GM12874 (cell line): ENCODE data around the gene MT1F.

Experiments
- CTCF ChIP-seq: IDR thresholded peaks from 2 replicates; pipeline ENCODE4 v1.5.1; 2011; ENCODE audit warnings: low read depth, mild to moderate bottlenecking, control low read depth, low read length, moderate library complexity; ENCODE audit not compliant: insufficient read depth

The MT1F gene

GRCh38 chr16:56667581-56668571 lies 10.1 kb downstream of the MT1F start, which contains the start of gene MT1G:
Gene MT1G, minus strand, starts transcription at chr16:56668065. Its CDS starts 72 bp downstream, at chr16:56667993.
- no peak for TF ChIP-seq CTCF

DNA sequence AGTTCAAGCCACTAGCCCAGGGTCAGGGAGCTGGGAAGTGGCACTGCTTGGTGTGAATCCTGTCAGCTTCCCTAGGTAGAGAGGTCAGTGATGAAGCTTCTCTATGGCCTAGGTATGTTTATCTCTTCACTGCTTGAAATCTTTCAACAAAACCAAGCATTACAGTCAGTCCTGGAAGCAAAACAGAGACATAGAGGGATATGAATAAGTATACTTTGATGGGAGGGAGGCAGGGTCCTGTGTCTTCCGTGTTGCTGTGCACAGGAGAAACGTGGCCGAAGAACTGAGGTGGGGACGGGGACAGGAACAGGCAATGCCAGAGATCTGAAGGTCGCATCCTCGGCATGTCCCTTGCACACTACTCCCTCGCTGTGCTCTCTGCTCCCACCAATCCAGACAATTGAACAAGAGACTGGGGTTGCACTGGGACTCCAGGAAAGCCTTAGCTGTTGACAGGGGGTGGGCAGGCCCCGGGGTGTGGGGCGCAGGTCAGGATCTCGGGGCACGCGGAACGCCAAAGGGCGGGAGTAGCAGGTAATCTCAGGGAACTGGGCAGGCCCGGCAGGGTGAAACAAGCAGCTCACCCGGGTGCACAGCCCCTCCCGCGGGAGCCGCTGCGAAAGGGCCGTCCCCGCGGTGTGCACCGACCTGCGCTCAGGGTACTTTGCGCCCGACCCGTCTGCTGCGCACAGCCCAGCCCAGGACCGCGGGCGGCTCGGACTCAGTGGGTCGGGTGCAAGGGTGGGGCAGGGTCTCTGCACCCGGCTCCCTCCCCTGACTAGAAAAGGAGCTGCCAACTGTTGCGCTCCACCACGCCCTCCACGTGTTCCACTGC lies 11.5 kb downstream of the MT1F start, which contains the start of gene MT1H:
MT1H (plus strand) TSS at position 810 of the 835 bp plus-strand sequence. CDS start 71 bp downstream, outside the sequence.
- no peak for TF ChIP-seq CTCF

- TF ChIP-seq CTCF, result no peak
Observed at GRCh38 chr16:56669840-56670619, 12.3 kb downstream of the MT1F start.

DNA sequence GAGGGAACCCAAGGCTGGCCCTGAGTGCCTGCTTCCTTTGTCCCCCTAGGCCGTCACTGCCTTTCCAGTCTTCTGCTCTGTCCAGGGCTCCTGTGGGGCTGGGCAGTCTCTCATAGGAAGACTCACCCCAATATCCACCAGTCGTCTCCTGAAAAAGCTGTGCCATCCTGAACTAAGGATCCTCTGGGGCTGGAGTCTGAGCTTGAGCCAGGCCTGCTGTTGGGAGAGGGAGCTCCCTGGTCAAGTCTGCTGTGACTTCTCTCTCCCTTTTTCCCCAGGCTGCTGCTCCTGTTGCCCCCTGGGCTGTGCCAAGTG lies 12.8 kb downstream of the MT1F start:
- TF ChIP-seq CTCF, result no peak

GRCh38 chr16:56672761-56673536 lies 15.2 kb downstream of the MT1F start:
- no peak for TF ChIP-seq CTCF

GRCh38 chr16:56673921-56674320 lies 16.2 kb downstream of the MT1F start:
- peak; percentile 50 for TF ChIP-seq CTCF
